Loucy (cell line): ENCODE data around the gene LHX2.

Source experiments
- H2AFZ ChIP-seq: fragments of 200-600 bp; sonication (generic); 2 replicates; pipeline ENCODE4 v1.6.0; 2016; ENCODE audit warnings: antibody characterized with exemption, mild to moderate bottlenecking, low read length, moderate library complexity
- H3F3A ChIP-seq: fragments of 200-600 bp; 2 replicates; pipeline ENCODE4 v1.6.0; 2016; ENCODE audit warnings: antibody characterized with exemption, low read depth, mild to moderate bottlenecking
- H3K27me3 ChIP-seq: fragments of 200-600 bp; sonication (generic); 2 replicates; pipeline ENCODE4 v1.6.1; 2014; ENCODE audit warnings: low read length, mild to moderate bottlenecking; ENCODE audit not compliant: insufficient read depth, poor library complexity, severe bottlenecking
- H3K36me3 ChIP-seq: fragments of 200-600 bp; sonication (generic); 2 replicates; pipeline ENCODE4 v1.6.1; 2016; ENCODE audit warnings: low read length; ENCODE audit not compliant: insufficient read depth
- H3K4me1 ChIP-seq: fragments of 200-600 bp; sonication (generic); 2 replicates; pipeline ENCODE4 v1.5.1; 2014; ENCODE audit warnings: low read length, mild to moderate bottlenecking; ENCODE audit not compliant: insufficient read depth, poor library complexity, severe bottlenecking
- H3K4me2 ChIP-seq: fragments of 200-600 bp; sonication (generic); 2 replicates; pipeline ENCODE4 v1.6.0; 2014; ENCODE audit warnings: antibody characterized with exemption, low read length, low read depth, mild to moderate bottlenecking; ENCODE audit not compliant: poor library complexity, severe bottlenecking
- H3K4me3 ChIP-seq: fragments of 200-600 bp; sonication (generic); 2 replicates; pipeline ENCODE4 v1.5.1; 2014; ENCODE audit warnings: low read length, mild to moderate bottlenecking, mixed read lengths; ENCODE audit not compliant: poor library complexity, severe bottlenecking
- H3K79me2 ChIP-seq: fragments of 200-600 bp; sonication (generic); 2 replicates; pipeline ENCODE4 v1.6.1; 2014; ENCODE audit warnings: low read length; ENCODE audit not compliant: insufficient read depth
- H3K9ac ChIP-seq: fragments of 200-600 bp; sonication (generic); 2 replicates; pipeline ENCODE4 v1.6.0; 2014; ENCODE audit warnings: mild to moderate bottlenecking, low read depth, low read length, moderate library complexity; ENCODE audit not compliant: poor library complexity, severe bottlenecking
- H3K9me2 ChIP-seq: fragments of 200-600 bp; sonication (generic); replicated peaks from 2 replicates; pipeline ENCODE4 v1.6.1; 2016; ENCODE audit warnings: low read depth, low read length, mixed read lengths
- H3K9me3 ChIP-seq: fragments of 200-600 bp; sonication (generic); 2 replicates; pipeline ENCODE4 v1.6.1; 2014; ENCODE audit warnings: mild to moderate bottlenecking, antibody characterized with exemption, low read length, low read depth; ENCODE audit not compliant: insufficient read depth
- H4K20me1 ChIP-seq: fragments of 200-600 bp; sonication (generic); 2 replicates; pipeline ENCODE4 v1.6.0; 2014; ENCODE audit warnings: antibody characterized with exemption, low read length, mild to moderate bottlenecking; ENCODE audit not compliant: insufficient read depth, poor library complexity, severe bottlenecking
- EZH2phosphoT487 ChIP-seq: fragments of 200-600 bp; IDR thresholded peaks from 2 replicates; pipeline ENCODE4 v1.6.1; 2018; ENCODE audit warnings: antibody characterized with exemption, mild to moderate bottlenecking, moderate library complexity, borderline replicate concordance
- TF ChIP-seq, protein P1 (sequence below): fragments of 200-600 bp; sonication (generic); conservative IDR thresholded peaks from 2 replicates; pipeline ENCODE4 v1.5.1; 2014; ENCODE audit warnings: mild to moderate bottlenecking, antibody characterized with exemption, low read length

LHX2 gene

DNA sequence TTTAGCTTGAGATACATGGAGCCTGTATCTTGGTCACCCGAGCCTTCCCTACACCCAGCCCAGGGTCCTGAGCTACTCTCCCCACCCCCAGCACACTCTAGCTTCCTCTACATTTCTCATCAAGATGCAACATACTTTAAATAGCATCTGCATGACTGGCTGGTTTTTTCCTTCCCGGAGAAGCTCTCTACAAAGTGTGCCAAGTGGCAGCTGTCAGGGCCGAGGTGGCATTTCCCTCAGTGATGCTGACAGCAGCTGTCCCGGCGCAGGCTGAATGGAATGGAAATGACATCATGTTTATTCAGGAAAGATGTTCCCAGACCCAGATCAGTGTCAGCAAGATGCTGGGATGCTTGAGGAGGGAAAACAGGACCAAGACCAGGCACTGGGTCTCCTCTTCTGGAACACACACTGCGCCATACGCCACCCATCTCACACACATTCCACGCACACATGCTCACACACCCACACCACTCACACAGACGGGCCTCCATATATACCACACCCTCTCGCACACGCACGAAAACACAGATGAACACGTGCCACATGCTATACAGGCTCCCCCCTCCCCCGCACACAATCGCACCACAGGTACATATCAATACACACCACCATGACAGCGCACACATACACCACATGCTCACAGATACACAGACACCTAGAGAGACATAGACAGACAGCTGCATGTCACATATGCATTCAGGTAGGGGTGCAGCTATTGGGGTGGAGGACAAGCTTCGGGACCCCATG lies 67.8 kb downstream of the LHX2 start:
- H3K4me3 ChIP-seq, result no peak overlapping the region
- no peak overlapping the region for H2AFZ ChIP-seq
- H3F3A ChIP-seq, result no peaks in the 10 kb centered on the region
- H3K9ac ChIP-seq, result no peak overlapping the region
- H3K79me2 ChIP-seq, result no peaks in the 10 kb centered on the region
- no peaks in the 10 kb centered on the region for H3K27me3 ChIP-seq
- no peak overlapping the region for H3K4me2 ChIP-seq
- no peaks in the 10 kb centered on the region for H3K36me3 ChIP-seq
- TF ChIP-seq EZH2phosphoT487, result no peak
- TF ChIP-seq, protein P1, sequence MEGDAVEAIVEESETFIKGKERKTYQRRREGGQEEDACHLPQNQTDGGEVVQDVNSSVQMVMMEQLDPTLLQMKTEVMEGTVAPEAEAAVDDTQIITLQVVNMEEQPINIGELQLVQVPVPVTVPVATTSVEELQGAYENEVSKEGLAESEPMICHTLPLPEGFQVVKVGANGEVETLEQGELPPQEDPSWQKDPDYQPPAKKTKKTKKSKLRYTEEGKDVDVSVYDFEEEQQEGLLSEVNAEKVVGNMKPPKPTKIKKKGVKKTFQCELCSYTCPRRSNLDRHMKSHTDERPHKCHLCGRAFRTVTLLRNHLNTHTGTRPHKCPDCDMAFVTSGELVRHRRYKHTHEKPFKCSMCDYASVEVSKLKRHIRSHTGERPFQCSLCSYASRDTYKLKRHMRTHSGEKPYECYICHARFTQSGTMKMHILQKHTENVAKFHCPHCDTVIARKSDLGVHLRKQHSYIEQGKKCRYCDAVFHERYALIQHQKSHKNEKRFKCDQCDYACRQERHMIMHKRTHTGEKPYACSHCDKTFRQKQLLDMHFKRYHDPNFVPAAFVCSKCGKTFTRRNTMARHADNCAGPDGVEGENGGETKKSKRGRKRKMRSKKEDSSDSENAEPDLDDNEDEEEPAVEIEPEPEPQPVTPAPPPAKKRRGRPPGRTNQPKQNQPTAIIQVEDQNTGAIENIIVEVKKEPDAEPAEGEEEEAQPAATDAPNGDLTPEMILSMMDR, result no peak
- no peaks in the 10 kb centered on the region for H4K20me1 ChIP-seq
- H3K4me1 ChIP-seq, result no peaks in the 10 kb centered on the region
- H3K9me3 ChIP-seq, result no peaks in the 10 kb centered on the region
- H3K9me2 ChIP-seq, result no peaks in the 10 kb centered on the region

DNA sequence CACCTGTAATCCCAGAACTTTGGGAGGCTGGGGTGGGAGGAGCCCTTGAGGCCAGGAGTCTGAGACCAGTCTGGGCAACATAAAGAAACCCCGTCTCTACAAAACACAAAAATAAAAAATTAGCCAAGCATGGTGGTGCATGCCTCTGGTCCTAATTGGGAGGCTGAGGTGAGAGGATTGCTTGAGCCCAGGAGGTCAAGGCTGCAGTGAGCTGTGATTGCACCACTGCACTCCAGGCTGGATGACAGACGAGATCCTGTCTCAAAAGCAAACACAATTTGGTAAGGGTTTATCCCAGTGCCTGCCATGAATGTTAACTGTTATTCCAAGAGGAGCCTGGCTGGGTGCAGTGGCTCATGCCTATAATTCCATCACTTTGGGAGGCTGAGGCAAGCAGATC lies 71.1 kb downstream of the LHX2 start:
- Histone ChIP-seq H3K36me3 (no peaks in the 10 kb centered on the region), H3K9me2 (no peaks in the 10 kb centered on the region), H3K79me2 (no peaks in the 10 kb centered on the region), H3K4me3 (no peak overlapping the region), H3K27me3 (no peaks in the 10 kb centered on the region), H3K4me2 (no peak overlapping the region), H3K9ac (no peak overlapping the region), H2AFZ (no peak overlapping the region), H3K4me1 (no peaks in the 10 kb centered on the region), H3F3A (no peaks in the 10 kb centered on the region), H3K9me3 (peaks cover 4% of the 10 kb centered on the region; the same call in 1 of the 2 replicates), H4K20me1 (no peaks in the 10 kb centered on the region)
- TF ChIP-seq, protein P1, result no peak
- TF ChIP-seq EZH2phosphoT487, result no peak
